Neural cell (in vitro differentiated cells): ENCODE data around the gene LONRF3.

Experiments used
- EP300 ChIP-seq: fragments of 450-650 bp; conservative IDR thresholded peaks from 2 replicates; pipeline ENCODE4 v1.6.1; 2014; ENCODE audit warnings: antibody characterized with exemption, mild to moderate bottlenecking, moderate library complexity; ENCODE audit not compliant: poor library complexity, severe bottlenecking
- EZH2 ChIP-seq: fragments of 200-600, 300-800 bp; shearing (Covaris generic), sonication (generic); IDR thresholded peaks from 2 replicates; pipeline ENCODE4 v1.6.1; 2014; ENCODE audit warnings: antibody characterized with exemption, low read length, borderline replicate concordance, mild to moderate bottlenecking; ENCODE audit not compliant: insufficient read depth, poor library complexity, severe bottlenecking
- POLR2AphosphoS5 ChIP-seq: IDR thresholded peaks from 2 replicates; pipeline ENCODE4 v1.6.1; 2012
- RAD21 ChIP-seq: fragments of 450-650 bp; conservative IDR thresholded peaks from 2 replicates; pipeline ENCODE4 v1.6.1; 2014; ENCODE audit warnings: antibody characterized with exemption, mild to moderate bottlenecking, moderate library complexity
- SMC3 ChIP-seq: fragments of 450-650 bp; conservative IDR thresholded peaks from 2 replicates; pipeline ENCODE4 v1.6.1; 2014; ENCODE audit warnings: antibody characterized with exemption, mild to moderate bottlenecking, moderate library complexity; ENCODE audit not compliant: poor library complexity
- TAF1 ChIP-seq: IDR thresholded peaks from 2 replicates; pipeline ENCODE4 v1.6.1; 2012; ENCODE audit warnings: low read depth
- TF ChIP-seq, protein P1 (sequence below): fragments of 450-650 bp; IDR thresholded peaks from 2 replicates; pipeline ENCODE4 v1.5.1; 2014; ENCODE audit warnings: antibody characterized with exemption, mild to moderate bottlenecking, moderate library complexity; ENCODE audit not compliant: poor library complexity, severe bottlenecking
- TF ChIP-seq, protein P2 (sequence below): IDR thresholded peaks from 2 replicates; pipeline ENCODE4 v1.6.1; 2012; ENCODE audit warnings: borderline replicate concordance

DNA sequence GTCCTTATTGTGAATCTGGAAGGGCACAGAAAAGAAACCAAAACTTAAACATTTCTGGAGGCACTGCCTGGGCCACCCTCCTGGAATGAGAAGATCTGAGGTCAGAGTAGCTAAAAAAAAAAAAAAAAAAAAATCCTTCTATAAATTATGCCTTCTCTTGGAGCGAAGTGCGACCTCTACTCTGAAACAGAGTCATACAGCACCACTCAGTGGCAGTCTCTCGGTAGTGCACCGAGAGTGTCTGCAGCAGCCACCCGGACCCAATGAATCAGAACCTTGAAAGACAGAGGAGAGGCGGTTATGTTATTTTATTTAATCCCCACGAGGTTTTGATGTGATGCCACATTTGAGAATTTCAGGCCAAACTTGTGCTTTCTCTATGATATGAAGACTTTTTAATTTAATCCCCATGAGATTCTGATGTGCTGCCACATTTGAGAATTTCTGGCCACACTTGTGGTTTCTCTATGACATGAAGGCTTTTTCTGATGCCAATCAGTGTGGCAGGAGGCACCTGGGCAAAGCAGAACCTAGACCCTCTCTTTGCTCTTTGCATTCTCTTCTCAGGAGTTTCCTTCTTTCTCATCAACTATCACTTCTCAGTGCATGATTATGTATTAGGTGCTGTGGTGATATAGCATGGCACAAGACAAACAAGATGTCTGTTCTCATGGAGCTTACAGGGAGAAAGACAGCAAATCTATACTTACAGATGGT is 92.8 kb downstream of the LONRF3 start:
- TF ChIP-seq RAD21: peak; percentile 48
- TF ChIP-seq, protein P1, sequence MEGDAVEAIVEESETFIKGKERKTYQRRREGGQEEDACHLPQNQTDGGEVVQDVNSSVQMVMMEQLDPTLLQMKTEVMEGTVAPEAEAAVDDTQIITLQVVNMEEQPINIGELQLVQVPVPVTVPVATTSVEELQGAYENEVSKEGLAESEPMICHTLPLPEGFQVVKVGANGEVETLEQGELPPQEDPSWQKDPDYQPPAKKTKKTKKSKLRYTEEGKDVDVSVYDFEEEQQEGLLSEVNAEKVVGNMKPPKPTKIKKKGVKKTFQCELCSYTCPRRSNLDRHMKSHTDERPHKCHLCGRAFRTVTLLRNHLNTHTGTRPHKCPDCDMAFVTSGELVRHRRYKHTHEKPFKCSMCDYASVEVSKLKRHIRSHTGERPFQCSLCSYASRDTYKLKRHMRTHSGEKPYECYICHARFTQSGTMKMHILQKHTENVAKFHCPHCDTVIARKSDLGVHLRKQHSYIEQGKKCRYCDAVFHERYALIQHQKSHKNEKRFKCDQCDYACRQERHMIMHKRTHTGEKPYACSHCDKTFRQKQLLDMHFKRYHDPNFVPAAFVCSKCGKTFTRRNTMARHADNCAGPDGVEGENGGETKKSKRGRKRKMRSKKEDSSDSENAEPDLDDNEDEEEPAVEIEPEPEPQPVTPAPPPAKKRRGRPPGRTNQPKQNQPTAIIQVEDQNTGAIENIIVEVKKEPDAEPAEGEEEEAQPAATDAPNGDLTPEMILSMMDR: peak; percentile 43
- no peak for TF ChIP-seq EZH2
- TF ChIP-seq, protein P2, sequence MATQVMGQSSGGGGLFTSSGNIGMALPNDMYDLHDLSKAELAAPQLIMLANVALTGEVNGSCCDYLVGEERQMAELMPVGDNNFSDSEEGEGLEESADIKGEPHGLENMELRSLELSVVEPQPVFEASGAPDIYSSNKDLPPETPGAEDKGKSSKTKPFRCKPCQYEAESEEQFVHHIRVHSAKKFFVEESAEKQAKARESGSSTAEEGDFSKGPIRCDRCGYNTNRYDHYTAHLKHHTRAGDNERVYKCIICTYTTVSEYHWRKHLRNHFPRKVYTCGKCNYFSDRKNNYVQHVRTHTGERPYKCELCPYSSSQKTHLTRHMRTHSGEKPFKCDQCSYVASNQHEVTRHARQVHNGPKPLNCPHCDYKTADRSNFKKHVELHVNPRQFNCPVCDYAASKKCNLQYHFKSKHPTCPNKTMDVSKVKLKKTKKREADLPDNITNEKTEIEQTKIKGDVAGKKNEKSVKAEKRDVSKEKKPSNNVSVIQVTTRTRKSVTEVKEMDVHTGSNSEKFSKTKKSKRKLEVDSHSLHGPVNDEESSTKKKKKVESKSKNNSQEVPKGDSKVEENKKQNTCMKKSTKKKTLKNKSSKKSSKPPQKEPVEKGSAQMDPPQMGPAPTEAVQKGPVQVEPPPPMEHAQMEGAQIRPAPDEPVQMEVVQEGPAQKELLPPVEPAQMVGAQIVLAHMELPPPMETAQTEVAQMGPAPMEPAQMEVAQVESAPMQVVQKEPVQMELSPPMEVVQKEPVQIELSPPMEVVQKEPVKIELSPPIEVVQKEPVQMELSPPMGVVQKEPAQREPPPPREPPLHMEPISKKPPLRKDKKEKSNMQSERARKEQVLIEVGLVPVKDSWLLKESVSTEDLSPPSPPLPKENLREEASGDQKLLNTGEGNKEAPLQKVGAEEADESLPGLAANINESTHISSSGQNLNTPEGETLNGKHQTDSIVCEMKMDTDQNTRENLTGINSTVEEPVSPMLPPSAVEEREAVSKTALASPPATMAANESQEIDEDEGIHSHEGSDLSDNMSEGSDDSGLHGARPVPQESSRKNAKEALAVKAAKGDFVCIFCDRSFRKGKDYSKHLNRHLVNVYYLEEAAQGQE: no peak
- no peak for TF ChIP-seq TAF1
- TF ChIP-seq EP300: no peak
- TF ChIP-seq SMC3: peak; percentile 55
- no peak for TF ChIP-seq POLR2AphosphoS5
